HG03095 (cell line): ENCODE results near the gene ANKRD24.
"Not testable (repeated sequence)": the region's sequence is repeated elsewhere in the genome, so short reads cannot be mapped to it uniquely, and the experiment has no call there.

Experiments used
- ATAC-seq: cut with Tn5 transposase; IDR thresholded peaks from one replicate; pipeline ENCODE4 v1.9.1; 2021; ENCODE audit warnings: moderate library complexity; ENCODE audit not compliant: unreplicated experiment

The ANKRD24 gene

DNA sequence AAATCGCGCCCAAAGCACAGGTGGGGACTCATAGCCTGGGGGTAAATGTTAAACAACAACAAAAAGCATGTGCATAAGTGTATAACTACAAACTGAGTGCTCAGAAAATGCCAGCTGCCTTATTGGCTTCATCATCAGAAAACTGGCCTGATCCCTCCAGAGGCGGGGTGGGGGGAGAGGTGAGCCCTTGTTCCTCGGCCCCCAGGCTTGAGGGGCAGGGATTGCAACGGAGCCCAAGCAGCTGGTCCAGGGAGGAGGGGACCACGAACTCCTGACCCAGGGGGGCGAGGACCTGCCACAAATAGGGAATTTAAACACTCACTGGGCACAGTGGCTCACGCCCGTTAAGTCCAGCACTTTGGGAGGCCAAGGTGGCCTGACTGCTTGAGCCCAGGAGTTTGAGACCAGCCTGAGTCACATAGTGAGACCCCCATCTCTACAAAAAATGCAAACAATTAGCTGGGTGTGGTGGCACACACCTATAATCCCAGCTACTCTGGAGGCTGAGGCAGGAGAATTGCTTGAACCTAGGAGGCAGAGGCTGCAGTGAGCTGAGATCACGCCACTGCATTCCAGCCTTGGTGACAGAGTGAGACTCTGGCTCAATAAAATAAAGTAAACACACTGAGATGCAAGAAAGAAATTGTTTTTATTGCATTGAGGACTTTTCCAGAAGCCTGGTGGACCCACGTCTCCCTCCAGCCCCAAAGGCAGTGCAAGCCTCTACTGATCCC lies 8.8 kb upstream of the ANKRD24 start:
- ATAC-seq: no peak

DNA sequence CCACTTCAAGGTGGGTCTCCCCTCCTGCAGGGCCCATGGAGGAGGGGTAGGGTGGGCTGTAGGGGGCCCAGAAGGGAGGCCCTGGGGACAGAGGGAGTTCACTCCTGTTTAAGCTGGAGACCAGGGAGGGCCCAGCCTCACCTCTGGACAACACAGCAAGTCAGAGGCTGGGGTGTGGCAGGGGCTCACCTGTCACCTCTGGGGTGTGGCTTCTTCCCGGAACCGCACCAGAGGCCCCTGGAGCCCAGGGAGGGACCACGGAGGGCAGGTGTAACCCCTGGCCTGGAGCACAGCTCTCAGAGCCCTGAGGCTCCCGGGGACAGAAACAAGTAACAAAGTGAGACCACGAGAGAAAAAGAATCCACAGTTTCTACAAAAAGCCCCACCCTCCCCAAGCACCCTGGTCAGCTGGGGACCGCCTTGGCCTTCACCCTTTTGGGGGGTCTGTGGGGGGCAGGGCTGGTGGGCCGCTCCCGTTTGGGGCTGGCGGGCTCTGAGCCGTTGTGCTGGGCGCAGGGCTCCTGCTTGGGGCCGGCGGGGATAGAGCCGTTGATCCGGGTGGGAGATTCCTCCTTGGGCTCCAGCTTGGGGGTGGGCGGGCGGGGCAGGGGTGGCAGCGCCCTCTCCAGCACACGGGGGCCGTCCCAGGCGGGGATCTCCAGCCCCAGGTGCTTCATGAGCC lies 8.1 kb upstream of the ANKRD24 start:
- no peak for ATAC-seq

DNA sequence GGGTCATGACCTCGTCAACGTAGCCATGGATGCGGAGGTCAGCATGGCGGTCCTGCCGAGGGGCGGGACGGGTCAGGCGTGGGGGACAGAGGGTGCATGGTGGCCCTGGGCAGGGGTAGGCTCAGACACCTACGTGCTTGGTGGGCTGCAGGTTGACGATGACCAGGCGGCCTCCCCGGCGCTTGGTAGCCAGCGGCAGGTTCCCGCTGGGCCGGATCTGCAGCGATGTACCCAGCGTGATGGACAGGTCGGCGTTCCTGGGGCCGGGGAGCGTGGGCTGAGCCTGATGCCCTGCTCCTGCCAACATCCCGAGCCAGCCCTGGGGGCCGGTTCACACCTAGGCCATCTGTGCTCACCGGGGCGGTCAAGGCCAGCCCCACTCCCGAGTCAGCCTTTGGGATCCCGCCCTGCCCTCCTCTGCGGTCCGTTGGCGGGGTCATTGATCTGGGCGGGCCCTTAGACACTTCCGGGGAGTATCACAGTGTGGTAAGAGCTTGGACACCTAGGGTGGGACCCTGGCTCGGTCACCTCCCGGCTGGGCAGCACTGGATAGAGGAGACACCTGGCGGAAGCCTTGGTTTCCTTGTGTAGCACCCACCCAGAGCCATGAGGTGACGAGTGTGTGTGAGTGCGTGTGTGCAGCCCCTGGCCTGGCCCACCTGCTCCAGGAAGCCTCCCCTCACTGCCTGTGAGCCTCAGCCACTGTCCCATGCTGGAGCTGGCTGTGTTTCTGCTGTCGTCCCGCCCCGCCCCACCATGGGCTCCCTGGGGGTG lies 7.4 kb upstream of the ANKRD24 start:
- no peak for ATAC-seq

DNA sequence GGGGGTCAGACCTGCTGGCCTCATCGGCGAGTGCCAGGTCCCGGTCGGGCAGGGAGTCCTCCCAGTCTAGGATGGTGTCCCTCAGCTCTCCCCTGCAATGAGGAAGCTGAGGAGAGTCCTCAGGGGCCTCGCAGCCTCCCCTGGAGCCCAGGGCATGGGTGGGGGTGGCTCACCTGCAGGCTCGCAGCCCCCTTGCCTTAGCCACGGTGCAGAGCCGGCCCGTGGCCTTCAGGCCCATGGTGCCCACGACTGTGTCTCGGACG lies 6.9 kb upstream of the ANKRD24 start:
- no peak for ATAC-seq

- no peak for ATAC-seq
Measured at GRCh38 chr19:4177146-4177545, 5.3 kb upstream of the ANKRD24 start.

GRCh38 chr19:4178990-4179389 lies 3.5 kb upstream of the ANKRD24 start:
- no peak for ATAC-seq

DNA sequence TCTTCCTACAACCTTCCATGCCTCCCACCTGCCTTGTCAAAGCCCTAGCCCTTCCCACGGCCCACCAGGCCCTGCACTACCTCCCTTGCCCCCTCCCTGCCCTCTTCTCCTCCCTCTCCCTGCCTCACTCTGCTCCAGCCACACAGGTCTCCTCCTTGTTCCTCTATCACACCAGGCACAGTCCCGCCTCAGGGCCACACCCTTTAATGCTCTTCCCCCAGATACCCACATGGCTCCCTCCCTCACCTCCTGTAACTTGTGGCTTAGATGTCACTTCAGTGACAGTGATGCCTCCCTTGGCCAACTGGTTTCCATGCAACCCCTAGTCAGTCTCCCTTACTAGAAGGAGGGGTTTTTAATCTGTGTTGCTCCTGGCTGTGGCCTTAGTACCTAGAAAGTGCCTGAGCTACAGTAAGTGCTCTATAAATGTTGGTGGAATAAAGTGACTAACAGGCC lies 1.4 kb upstream of the ANKRD24 start:
- ATAC-seq: no peak

DNA sequence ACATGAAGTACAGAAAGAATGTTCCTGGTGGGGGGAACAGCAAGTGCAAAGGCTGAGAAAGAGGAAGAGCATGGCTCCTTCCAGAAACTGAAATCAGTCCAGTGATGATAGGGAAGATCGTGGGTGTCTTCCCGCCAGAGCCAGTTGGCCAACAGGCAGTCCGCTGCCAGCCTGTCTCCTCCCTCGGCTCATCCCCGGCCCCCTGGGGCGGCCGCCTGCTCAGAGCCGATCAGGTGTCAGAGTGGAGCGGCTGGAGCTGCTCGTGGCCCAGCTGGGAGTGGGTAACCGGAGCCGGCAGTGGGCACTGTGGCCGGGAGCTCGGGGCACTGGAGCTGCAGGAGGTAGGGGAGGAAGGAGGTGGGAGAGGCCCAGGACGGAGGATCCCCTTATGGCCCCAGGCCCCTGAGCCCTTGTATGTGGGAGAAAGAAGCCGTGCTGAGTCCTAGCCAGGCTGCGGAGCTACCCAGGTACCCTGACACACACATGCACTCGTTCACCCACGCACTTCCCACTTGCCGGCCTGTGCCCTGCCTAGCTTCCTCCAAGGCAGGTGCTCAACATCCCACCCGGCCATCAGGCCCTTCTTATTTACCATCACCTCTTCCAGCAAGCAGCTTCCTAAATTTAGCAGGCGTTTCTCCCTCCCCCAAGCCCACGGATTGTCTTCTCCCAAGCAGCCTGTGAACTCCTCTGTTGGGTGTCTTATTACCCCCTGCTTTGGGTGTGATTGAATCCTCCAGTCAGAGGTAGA lies 1.7 kb downstream of the ANKRD24 start:
- ATAC-seq: no peak

GRCh38 chr19:4184718-4185352 lies 2.3 kb downstream of the ANKRD24 start:
- ATAC-seq: no peak

DNA sequence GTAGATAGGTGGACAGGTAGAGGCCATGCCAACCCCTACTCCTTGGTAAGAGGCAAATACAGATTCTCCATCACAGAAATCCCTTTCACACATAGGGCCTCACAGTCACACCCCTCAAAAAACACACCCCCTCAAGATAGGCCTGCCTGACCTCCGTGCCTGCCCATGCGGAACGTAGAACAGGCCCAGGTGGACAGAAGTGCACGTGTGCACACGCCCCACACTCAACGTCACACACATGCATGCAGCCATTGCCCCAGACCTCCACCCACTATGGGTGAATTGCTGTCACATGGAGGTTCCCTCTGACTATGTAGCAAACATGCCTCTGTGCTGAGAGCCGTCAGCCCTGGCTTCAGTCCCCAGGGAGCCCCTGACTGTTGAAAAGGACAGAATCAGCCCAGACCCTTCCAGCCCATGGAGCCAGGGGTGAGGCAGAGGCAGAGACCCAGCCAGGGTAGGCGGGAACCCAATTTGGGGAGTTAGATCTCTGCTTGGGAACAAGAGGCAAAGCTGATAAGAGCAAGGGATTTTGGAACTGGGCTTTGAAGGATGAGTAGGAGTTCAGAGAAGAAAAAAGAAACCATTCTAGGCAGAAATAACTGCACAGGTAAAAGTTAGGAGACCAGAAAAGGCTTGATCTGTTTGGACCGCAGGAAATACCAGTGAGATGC lies 3.1 kb downstream of the ANKRD24 start:
- ATAC-seq: no peak

DNA sequence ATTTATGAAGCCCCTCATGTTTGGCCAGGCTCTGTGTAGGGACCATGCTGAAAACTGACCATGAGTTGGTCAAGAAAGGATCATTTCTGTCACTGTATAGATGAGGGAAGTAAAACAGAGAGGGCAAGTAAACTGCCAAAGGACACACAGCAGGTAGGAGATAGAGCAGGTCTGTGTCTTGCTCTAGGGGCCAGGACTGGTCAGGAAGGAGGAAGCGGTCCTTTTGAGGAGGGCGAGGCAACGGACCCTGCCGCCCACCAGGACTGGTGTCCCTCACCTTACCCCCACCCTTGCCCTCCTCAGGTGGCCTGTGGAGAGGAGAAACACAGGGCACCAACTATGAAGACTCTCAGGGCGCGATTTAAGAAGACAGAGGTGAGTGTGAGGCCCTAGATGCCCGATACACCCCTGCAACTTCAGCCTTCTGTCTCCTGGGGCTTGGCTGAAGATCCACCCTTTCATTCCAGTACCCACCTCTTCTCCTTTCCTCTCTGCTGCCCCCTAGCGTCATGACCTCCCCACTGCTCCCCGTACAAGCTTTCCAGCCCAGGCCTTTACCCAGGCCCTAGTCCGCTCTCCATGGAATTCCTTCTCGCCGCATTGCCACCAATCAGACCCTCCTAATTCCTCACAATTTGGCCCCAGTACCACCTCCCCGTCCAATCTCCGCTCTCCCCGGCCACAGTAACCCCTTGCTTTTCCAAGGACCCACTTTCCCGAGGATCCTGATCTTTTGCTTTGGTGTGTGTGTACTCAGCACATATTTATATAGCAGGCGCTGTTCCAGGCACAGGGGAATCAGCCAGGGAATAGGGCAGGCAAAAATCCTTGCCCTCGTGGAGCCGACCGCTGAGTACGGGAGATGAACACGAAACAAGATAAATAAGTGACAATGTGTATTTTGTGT lies 3.9 kb downstream of the ANKRD24 start:
- ATAC-seq: no peak

DNA sequence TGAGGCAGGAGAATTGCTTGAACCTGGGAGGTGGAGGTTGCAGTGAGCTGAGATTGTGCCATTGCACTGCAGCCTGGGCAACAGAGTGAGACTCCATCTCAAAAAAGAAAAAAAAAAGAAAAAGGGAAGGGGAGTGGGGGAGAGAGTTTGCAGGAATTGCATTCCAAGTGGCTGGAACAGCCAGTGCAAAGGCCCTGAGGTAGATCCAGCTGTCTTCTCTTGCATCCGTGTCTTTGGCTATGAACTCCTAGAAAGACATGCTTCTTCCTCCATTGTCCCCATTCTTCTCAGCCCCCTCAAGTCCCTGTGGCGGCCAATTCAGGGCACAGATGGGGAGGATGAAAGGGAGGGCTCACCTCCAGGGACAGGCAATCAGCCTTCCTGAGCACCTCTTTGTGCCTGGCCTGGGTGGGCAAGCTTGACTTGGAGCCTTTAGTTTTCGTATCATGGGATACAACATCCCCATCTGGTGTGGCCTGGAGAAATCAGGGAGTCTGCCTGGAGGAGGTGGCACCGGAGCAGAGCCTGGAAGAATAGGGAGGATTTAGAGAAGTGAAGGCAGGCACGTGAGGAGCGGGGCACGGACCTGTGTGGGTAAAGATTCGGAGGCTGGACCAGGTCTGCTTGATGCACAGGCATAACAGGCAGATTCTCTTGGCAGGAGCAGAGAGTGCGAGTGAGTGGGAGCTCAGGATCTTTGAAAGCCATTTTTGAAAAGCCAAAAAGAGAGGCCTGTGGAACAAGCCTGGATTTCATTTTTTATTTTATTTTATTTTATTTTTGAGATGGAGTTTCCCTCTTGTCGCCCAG lies 5.0 kb downstream of the ANKRD24 start:
- ATAC-seq: no peak

GRCh38 chr19:4189641-4190040 lies 7.2 kb downstream of the ANKRD24 start:
- ATAC-seq: no peak

- ATAC-seq: not testable (repeated sequence)
Measured at GRCh38 chr19:4192537-4192936, 10.0 kb downstream of the ANKRD24 start.

DNA sequence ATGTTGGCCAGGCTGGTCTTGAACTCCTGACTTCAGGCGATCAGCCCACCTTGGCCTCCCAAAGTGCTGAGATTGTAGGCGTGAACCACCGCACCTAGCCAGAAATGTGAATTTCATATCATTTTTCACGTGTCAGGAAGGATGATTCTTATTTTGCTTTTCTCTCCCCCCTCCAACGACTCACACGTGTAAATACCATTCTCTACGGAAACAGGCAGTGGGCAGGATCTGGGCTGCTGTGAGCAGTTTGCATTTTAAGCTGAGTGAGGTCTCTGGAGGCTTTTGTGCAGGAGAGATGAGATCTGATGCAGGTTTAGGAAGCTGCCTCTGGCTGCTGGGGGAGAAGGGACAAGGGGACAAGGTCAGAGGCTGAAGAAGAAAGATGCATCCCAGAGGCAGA lies 11.9 kb downstream of the ANKRD24 start:
- ATAC-seq: no peak

DNA sequence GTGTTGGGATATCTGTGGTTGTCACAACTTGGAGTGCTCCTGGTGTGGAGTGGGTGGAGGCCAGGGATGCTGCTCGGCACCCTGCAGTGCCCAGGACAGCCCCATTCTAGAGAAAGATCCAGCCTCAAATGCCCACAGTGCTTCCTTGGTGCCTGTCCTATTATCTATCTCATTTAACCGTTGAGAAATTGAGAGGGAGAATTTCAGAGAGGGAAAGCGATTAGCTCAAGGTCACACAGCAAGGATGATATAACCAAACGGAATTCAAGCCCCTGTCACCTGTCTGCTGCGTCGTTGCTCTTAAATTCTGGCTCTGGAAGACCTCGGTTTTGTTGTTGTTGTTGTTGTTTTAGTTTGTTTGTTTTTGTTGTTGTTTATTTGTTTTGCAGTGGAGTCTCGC lies 13.5 kb downstream of the ANKRD24 start:
- ATAC-seq: no peak

DNA sequence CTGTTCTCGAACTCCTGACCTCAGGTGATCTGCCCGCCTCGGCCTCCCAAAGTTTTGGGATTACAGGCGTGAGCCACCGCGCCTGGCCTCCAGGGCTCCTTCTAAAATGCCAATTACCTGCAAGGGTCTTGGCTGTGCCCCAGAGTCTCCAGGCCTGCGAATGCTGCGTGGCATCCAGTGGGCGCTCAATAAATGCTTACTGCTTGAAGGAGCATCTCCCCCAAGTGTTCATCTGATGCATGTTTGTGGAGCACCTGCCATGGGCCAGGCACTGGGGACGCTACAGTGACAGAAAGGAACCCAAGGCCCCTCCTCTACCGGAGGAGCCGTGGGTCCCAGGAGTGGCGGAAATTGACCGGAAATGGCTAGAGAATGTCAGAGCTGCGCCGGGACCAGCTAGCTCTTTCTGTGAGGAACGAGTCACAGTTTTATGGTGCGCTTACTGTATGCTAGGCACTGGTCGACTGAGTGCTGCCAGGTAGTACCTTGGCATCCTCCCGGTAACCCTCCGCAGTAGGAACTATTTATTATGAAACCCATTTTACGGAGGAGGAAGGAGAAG lies 14.2 kb downstream of the ANKRD24 start:
- ATAC-seq: no peak

GRCh38 chr19:4197228-4197624 lies 14.7 kb downstream of the ANKRD24 start:
- ATAC-seq: no peak
